Activated CD4-positive, alpha-beta T cell treated with anti-CD3 and anti-CD28 coated beads, Interleukin-2, Interleukin-6, amounts not matched to agents 100 ng/mL and 50 ng/mL, durations not matched to agents 16 hours and 8 hours (primary cell): ENCODE data around the gene SSBP4.

Experiments
- DNase-seq: peaks from one replicate; pipeline ENCODE4 v3.0.0-alpha.2; 2020

Gene SSBP4

GRCh38 chr19:18422530-18423191, 3.5 kb downstream of the SSBP4 start:
- peak; percentile 75 for DNase-seq

GRCh38 chr19:18423258-18424020, 4.2 kb downstream of the SSBP4 start:
- DNase-seq = no peak

- DNase-seq = no peak
Measured at GRCh38 chr19:18424122-18424889, 5.1 kb downstream of the SSBP4 start.

- no peak for DNase-seq
Measured at GRCh38 chr19:18424890-18425514, 5.8 kb downstream of the SSBP4 start.

- no peak for DNase-seq
Measured at GRCh38 chr19:18425515-18426415, 6.6 kb downstream of the SSBP4 start.

GRCh38 chr19:18426416-18426767, 7.2 kb downstream of the SSBP4 start:
- no peak for DNase-seq

- no peak for DNase-seq
Measured at GRCh38 chr19:18427080-18427742, 8.0 kb downstream of the SSBP4 start.

- no peak for DNase-seq
Measured at GRCh38 chr19:18427743-18428113, 8.5 kb downstream of the SSBP4 start.

- DNase-seq = no peak
Measured at GRCh38 chr19:18428173-18428786, 9.1 kb downstream of the SSBP4 start.

GRCh38 chr19:18428787-18429674, 9.8 kb downstream of the SSBP4 start:
- peak; percentile 85 for DNase-seq

GRCh38 chr19:18429717-18430416, 10.7 kb downstream of the SSBP4 start:
- DNase-seq = no peak

- no peak for DNase-seq
Measured at GRCh38 chr19:18430417-18431144, 11.4 kb downstream of the SSBP4 start.

- DNase-seq = no peak
Measured at GRCh38 chr19:18431351-18432197, 12.4 kb downstream of the SSBP4 start.

- DNase-seq = no peak
Measured at GRCh38 chr19:18432275-18433014, 13.2 kb downstream of the SSBP4 start.

GRCh38 chr19:18433015-18433691, 14.0 kb downstream of the SSBP4 start:
- DNase-seq = no peak

GRCh38 chr19:18433735-18434398, 14.7 kb downstream of the SSBP4 start:
- no peak for DNase-seq
